Measurements from ENCODE around the gene ECE2.

Gene ECE2

DNA sequence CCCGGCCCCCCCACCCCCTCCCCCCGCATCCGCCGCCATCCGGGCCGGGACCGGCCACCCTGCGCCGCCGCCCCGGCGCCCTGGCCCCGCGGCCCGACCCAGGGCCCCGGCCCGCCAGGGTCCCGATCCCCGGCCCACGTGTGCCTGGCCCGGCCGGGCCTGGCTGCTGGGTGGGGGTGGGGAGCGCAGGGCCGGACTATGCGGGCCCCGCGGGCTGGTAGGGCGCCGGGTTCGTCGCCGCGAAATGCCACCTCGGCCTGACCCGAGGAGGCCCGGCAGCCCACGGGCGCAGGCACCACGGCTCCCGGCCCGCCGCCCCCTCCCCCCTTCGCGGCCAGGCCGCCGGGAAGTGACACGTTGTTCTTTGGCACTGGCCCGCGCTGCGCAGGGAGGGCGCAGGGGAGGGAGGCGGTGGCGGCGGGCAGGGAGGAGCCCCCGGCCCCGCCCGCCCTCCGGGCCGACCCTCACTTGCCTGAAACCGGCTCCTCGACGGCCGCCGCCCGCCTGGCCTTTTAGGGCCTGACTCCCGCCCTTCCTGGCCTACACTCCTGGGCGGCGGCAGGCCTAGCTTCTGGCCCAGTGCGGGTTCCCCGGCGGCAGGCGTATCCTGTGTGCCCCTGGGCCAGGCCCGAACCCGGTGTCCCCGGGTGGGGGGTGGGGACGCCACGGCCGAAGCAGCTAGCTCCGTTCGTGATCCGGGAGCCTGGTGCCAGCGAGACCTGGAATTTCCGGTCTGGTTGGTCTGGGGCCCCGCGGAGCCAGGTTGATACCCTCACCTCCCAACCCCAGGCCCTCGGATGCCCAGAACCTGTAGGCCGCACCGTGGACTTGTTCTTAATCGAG lies 39.1 kb downstream of the ECE2 start:
- DNase-seq (ENCODE audit: low read depth, low spot score) = peak; percentile 41

DNA sequence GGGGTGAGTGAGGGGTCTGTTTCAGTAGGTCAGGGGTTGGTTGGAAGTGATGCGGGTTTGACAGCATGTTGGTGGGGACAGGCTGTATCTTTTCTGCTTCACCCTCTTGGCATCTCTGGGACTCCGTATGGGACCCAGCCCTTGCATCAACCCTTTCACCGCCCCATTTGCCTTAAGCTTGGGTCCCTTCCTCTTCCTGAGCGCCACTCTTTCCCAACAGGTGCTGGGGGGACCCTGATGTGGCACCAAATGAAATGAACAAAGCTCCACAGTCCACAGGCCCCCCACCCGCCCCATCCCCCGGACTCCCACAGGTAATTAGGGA lies 39.7 kb downstream of the ECE2 start:
- DNase-seq (ENCODE audit: low read depth, low spot score) = no peak

DNA sequence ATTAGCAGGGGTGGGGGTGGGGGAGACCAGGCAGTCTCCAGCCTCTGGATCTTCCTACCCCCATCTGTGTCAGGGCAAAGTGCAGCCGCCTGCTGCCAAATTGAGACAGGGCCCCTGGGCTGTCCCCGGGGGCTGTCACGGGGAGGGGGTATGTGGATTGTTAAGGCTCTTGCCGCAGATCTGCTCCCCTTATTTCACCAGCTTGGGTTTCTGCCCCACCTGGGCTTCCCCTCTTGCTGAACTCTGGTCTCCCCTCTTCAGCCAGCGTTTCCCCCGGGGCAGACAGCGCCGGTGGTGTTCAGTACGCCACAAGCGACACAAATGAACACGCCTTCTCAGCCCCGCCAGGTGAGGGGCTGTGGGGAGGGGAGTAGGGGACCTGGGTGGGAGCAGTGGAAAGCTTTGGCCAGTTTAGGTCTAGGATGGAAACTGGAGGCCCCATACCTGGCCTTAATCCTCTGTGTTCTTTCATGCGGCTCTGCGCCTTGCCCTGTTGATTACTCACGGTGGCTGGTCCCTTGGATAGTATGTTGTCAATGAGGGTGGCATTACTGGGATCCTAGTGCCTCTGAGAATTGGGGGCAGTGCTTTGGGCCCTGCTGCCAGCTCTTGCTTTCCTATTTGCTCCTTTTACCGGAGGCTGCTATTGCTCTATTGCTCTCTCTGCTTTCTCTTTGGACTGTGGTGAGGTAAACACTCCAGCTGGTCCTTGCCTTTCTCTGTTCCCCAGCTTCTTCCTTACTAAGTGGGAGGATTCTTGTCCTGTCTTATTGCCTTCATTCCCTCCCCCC lies 40.2 kb downstream of the ECE2 start:
- DNase-seq (ENCODE audit: low read depth, low spot score) = no peak

DNA sequence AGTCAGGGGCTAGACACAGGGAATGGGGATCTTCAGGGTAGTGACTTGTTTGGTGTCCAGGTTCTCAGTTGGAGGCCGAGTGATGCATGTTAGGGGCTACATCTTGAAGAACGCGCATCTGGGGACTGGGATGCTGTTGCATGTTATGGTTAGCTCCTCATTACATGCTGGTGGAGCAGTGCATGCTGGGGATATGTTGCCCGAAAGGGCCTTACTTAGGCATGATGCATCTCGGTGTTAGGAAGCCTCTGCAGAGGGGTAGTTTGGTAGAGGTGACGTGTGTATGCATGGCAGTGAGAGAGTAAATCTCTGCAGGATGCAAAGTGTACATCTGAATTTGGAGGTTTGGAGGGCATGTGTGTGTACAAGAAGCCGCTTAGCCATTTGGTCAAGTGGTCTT lies 41.0 kb downstream of the ECE2 start:
- DNase-seq (ENCODE audit: low read depth, low spot score) = no peak

DNA sequence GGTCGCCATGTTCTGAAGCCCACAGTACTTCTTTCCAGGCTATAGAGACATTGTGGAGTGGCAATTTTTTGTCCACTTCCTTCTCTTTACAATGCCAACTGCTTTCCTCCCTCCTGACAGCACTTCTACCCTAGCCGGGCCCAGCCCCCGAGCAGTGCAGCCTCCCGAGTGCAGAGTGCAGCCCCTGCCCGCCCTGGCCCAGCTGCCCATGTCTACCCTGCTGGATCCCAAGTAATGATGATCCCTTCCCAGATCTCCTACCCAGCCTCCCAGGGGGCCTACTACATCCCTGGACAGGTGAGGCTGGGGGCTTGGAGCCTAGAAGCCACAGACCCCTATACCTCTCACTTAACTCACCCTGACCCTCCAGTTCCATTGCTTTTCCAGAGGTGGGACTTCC lies 41.4 kb downstream of the ECE2 start:
- no peak for DNase-seq (ENCODE audit: low read depth, low spot score)

DNA sequence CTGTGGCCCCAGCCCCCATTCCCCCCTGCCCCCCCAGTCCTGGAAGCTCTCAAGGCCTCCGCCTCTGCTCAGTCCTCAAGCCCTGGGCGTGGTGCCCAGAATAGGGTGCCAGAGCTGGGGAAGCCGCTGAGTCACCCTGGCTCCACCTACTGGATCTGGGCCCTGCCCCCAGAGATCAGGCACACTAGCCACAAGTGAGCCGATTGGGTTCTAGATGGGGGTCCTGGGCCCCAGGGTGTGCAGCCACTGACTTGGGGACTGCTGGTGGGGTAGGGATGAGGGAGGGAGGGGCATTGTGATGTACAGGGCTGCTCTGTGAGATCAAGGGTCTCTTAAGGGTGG lies 44.3 kb downstream of the ECE2 start:
- no peak for DNase-seq (ENCODE audit: low read depth, low spot score)

DNA sequence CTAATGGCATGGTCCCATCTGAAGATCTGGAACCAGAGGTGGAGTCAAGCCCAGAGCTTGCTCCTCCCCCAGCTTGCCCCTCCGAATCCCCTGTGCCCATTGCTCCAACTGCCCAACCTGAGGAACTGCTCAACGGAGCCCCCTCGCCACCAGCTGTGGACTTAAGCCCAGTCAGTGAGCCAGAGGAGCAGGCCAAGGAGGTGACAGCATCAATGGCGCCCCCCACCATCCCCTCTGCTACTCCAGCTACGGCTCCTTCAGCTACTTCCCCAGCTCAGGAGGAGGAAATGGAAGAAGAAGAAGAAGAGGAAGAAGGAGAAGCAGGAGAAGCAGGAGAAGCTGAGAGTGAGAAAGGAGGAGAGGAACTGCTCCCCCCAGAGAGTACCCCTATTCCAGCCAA lies 45.8 kb downstream of the ECE2 start:
- no peak for DNase-seq (ENCODE audit: low read depth, low spot score)

DNA sequence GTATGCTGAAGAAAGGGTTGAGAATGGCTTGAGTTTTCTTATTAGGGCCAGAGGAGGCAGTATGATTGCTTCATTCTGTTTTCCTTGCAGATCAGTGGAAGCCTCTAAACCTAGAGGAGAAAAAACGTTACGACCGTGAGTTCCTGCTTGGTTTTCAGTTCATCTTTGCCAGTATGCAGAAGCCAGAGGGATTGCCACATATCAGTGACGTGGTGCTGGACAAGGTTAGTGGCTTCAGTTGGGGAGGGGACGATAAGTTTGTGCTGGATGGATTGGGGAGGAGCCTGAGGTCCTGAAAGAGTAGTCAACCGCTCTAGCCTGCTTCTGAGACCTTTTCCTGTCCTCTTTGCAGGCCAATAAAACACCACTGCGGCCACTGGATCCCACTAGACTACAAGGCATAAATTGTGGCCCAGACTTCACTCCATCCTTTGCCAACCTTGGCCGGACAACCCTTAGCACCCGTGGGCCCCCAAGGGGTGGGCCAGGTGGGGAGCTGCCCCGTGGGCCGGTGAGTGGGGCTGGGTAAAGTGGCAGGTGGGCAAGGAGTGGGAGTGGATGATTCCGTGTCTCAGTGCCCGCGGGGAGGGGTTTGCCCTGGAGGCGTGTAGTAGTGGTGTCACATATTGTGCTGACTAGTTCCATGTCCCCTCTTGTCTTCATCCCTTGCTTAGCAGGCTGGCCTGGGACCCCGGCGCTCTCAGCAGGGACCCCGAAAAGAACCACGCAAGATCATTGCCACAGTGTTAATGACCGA lies 47.1 kb downstream of the ECE2 start:
- DNase-seq (ENCODE audit: low read depth, low spot score) = no peak

DNA sequence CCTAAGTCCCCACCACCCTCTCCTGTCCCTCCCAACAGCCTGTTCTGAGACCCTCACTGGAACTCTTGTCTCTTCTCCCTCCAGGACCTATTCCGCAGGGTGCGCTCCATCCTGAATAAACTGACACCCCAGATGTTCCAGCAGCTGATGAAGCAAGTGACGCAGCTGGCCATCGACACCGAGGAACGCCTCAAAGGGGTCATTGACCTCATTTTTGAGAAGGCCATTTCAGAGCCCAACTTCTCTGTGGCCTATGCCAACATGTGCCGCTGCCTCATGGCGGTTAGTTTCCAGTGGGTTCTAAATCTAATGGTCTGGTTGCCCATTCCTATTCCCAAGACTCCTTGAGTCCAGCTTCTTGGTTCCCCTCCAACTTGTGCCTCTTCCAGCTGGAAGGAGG lies 47.9 kb downstream of the ECE2 start:
- DNase-seq (ENCODE audit: low read depth, low spot score) = no peak

DNA sequence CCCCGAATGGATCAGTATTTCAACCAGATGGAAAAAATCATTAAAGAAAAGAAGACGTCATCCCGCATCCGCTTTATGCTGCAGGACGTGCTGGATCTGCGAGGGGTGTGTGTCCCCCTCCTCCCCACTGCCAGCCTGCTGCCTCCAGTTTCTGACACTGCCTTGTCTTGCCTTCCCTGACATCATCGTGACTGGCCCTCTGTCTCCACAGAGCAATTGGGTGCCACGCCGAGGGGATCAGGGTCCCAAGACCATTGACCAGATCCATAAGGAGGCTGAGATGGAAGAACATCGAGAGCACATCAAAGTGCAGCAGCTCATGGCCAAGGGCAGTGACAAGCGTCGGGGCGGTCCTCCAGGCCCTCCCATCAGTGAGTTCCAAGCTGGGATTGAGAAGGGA lies 49.4 kb downstream of the ECE2 start:
- DNase-seq (ENCODE audit: low read depth, low spot score) = no peak

DNA sequence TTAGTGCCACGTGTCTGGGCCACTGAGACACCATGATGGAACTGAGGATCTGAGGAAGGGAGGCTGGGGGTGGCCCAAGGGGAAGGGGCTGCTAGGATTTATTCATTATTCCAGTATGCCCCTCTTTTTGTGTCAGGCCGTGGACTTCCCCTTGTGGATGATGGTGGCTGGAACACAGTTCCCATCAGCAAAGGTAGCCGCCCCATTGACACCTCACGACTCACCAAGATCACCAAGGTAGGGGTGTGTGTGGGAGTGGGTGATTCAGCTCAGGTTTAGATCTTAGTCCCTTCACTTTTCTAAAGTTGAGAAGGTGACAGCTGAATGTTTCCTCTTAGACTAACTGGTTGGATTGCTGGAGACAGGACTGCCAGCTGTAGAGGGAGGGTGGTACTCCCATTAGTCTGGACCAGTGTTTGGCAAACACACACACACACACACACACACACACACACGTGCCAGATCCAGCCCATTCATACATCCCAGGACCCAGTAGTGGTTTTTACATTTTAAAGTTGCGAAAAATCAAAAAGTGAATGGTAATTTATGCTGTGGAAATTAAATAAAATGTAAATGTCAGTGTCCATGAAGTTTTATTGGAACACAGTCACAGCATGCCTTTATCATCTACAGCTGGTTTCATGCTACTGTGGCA lies 50.0 kb downstream of the ECE2 start:
- no peak for DNase-seq (ENCODE audit: low read depth, low spot score)

DNA sequence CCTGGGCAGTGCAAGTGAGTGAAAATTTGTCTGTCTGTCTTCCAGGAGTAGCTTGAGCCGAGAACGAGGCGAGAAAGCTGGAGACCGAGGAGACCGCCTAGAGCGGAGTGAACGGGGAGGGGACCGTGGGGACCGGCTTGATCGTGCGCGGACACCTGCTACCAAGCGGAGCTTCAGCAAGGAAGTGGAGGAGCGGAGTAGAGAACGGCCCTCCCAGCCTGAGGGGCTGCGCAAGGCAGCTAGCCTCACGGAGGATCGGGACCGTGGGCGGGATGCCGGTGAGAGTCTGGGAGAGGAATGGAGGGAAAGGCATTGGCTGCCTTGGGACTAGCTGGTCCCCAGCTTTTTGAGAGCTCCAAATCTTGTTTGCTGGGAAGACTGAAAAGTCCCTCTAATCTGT lies 51.3 kb downstream of the ECE2 start:
- no peak for DNase-seq (ENCODE audit: low read depth, low spot score)

DNA sequence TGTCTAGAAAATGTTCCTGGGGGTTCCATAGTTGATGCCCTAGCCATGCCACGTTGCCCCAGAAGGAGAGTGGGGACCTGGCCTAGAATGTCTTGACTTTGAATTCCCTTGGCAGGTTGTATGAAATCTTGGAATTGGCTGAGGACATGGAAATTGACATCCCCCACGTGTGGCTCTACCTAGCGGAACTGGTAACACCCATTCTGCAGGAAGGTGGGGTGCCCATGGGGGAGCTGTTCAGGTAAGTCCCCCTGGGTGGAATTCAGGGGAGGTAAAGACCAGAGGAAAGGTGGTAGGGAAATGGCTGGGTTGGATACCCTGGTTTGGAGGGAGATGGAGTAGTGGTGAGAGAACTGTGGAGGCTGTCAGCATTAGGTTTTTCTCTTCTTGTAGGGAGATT lies 52.7 kb downstream of the ECE2 start:
- DNase-seq (ENCODE audit: low read depth, low spot score) = no peak

DNA sequence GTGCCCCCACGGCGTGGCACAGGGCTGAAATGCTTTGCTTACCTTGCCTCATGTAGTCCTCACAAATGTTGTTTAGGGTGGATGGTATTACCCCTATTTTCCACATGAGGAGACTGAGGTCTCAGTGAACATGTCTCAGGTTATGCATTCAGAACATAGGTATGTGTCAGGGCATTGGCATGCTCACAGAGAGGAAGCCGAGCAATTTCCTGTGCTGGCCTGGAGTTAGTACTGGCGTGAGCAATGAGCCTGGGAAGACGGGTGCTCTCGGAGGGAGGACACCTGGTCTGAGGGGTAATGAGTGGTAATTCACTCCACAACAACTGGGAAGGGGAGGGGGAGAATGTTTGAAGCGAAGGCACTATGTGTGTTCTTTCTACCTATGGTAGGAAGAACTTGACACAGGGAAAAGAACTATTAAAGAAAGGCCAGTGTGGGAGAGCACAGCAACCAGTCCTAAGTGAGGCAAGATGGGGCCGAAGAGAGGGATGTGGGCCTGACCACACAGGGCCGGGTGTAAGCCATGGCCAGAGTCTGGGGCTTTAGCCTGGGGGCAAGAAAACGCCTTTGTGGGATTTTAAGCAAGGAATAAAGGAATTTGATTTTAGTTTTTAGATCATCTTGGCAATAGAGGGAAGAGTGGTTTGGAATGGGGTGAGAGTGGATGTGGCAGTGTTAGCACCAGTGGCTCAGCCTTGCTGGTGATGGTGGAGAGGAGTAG lies 56.7 kb downstream of the ECE2 start:
- no peak for DNase-seq (ENCODE audit: low read depth, low spot score)

DNA sequence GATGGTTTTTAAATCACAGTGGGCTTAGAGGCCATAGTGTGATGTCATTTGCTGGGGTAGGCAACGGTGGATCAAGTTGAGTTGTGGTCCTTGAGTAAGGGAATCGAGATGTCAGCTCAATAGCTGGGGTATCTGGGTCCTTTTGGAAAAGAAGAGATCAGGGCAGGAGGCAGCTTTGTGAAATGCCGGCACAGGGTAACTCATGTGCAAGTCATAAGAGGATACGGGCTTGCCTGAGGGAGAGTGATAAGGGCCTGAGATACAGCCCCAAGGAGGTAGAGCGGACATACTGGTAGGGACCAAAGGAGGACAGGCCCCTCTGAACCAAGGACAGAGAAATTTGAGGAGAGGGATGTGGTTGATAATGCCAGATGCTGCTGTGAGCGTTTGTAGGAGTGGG lies 57.4 kb downstream of the ECE2 start:
- DNase-seq (ENCODE audit: low read depth, low spot score) = no peak

DNA sequence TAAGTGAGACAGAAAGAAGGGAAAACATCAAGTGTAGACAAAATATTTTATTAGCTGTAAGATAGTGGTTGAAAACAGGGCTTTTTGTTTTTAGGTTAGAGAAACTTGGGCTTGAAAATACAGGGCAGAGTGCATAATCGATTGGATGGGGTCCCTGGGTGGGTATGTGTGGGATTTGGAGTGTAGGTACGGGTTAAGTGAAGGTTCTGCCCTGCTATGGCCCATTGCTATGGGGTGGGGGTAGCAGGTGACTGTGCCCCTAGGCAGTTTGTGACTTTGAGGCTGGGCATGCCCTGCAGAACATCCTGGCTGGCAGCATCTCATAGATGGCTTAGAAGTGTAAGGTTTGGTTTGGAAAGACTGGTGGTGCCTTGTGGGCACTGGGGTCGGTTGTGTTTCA lies 57.9 kb downstream of the ECE2 start:
- no peak for DNase-seq (ENCODE audit: low read depth, low spot score)

DNA sequence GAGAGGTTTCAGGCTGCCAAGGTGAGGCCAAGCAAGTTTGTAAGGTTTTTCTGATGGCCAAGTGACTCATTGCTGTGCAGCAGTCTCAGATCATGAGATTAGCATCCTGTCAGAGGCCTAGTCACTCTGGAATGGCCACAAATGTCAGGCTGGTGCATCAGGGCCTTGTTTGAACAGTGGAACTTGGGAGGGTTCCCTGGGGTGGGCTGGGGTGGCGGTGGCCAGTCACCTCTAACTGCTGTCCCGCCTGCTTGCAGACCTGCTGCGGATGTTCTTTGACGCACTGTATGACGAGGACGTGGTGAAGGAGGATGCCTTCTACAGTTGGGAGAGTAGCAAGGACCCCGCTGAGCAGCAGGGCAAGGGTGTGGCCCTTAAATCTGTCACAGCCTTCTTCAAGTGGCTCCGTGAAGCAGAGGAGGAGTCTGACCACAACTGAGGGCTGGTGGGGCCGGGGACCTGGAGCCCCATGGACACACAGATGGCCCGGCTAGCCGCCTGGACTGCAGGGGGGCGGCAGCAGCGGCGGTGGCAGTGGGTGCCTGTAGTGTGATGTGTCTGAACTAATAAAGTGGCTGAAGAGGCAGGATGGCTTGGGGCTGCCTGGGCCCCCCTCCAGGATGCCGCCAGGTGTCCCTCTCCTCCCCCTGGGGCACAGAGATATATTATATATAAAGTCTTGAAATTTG lies 58.8 kb downstream of the ECE2 start:
- no peak for DNase-seq (ENCODE audit: low read depth, low spot score)

DNA sequence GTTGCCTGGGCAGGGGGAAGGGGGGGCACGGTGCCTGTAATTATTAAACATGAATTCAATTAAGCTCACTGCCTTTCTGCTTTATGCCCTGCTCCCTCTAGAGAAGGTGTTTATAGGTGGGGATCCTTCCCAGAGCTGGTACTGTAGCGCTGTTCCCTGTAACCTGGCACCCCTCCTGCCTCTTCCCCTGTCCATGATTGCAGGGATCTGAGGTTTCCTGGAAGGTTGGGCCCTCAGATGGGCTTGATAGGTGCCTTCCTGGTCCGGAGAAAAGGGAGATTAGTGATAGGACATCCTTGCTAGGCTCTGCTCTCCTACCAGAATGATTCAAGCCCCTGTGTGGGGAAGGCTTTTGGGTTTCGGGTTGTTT lies 59.5 kb downstream of the ECE2 start:
- DNase-seq (ENCODE audit: low read depth, low spot score) = no peak

DNA sequence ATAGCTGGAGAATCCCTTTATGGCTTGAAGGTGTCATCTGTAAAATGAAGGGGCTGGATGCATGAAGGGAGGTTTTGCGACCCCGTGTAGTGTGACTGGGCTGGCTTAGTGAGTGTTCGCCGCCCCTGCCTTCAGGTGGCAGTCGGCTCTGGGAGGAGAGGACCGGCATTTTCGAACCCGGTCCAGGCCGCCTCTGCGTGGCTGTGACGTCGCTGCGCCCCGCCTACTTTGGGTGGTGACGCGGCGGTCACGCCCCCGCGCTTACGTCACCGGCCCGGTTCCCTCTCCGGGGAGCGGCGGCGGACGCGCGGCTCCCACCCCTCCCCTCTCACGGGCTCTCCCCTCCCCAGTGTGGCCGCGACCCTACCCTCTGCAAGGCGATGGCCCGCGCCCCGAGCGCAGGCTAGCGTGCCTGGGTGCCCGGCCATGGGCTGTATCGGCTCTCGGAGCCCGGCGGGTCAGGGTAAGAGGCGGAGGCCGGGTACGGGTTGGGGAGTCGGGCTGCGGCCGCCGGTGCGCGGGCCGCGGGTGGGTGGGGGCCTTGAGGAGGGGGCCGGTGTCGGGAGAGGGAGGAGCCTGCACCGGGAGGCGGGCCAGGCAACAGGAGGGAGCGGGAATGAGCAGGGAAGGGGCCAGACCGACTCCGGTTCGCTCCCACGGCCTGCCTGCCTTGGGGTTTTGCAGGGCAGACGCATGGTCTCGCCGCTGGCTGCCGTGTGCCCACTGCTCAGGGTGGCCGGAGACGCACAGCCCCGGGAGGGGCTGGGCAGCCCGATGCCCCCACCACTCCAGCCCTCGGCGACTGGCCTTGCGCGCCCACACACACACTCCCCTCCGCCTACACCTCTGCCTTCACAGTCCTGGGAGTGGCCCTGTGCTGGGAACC lies 60.1 kb downstream of the ECE2 start:
- peak; percentile 66 for DNase-seq (ENCODE audit: low read depth, low spot score)

Measured in activated CD4-positive, CD25-positive, alpha-beta regulatory T cell treated with anti-CD3 and anti-CD28 coated beads, Interleukin-2, amount 50 U/mL, for 16 hours (primary cell).